Suppressor macrophage treated with lipopolysaccharide for 1 hour (primary cell): ENCODE results near the gene ETV6.

Source experiments
- DNase-seq, 3 donors: peaks; one replicate each; pipeline ENCODE4 v3.0.0-alpha.2; 2020 to 2022

The ETV6 gene

GRCh38 chr12:11759899-11760298, 110.4 kb downstream of the ETV6 start:
- DNase-seq: peak; percentile 75 to 92 (median 86)

GRCh38 chr12:11761869-11762567, 112.5 kb downstream of the ETV6 start:
- no peak for DNase-seq

DNA sequence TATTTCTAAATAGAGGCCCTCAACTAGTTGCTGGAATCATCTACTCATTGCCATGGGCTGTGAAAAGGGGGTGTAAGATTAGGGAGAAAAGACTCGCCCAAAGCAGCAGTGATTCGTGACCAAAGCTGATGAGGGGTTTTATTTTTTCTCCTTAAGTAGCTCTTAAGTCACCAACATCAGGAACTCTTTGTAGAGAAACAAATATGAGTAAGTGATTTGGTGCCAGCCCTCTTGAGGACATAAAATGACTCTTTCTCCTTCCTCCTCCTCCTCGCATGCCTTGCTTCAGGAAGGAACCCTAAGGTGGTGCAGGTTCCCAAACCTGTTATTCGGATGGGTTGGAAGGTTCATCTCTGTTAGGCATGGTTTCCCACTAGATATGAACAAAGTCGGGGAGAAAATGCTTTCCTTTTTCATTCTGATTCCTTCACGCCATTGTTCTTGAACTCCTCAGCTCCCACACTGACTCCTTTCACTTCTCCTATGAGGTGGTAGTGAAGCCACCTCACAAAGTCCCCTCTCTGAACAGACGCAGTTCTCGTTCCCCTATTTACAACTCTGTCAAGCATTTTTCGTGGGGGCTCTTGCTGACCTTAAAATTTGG, 113.4 kb downstream of the ETV6 start:
- DNase-seq: peak; percentile 61 to 87 (median 72)

GRCh38 chr12:11763760-11764520, 114.5 kb downstream of the ETV6 start:
- peak in 1 of 3 donors; percentile 56 for DNase-seq

GRCh38 chr12:11764837-11765236, 115.4 kb downstream of the ETV6 start:
- DNase-seq: no peak

DNA sequence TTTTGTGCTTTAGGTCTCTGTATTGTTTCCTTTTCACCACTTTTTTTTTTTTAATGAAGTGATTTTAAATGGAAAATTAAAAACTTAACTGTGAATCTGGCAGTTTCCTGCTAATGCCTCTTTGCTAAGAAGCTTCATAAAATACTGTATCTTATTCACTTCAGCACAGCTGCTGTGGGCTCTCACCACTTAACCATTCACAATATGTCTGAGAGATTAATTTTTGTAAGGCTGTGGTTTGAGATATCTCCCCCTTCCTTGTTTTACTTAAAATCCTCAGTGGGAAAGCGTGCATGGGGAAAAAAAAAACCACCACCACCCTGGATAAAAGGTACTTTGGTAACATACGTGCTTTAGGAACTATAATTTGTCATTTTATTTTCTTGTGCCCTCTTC, 115.9 kb downstream of the ETV6 start:
- DNase-seq: no peak

GRCh38 chr12:11765817-11766794, 116.6 kb downstream of the ETV6 start:
- DNase-seq: peak; percentile 89 to 99 (median 97)

DNA sequence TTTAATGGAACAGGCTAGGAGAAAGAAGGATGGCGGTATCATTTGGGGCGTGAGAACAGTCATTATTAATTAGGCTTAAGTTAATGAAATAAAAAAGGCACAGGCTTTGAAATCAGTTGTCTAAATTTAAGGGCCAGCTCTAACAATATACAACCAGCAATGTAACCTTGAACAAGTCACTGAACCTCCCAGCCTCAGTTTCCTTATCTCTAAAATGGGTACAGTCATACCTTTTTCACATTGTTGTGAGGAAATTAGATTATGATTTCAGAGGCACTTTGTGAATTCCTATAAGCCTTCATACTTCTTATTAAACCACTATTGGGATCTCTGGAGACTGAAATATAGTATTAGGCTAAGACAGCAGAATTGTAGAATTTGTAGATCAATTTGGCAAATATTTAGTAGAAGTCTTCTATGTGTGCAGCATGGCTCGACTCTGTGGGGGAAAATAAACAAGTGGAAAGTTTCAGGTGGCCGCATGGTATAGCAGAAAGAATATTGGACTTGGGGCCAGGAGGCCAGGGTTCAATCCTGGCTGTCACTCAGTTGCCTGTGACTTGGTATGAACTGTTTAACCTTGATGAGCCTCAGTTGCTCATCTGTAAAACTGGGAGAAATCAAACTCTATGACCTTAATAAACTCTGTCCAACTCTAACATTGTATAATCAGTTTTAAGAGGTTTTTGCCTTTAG, 117.7 kb downstream of the ETV6 start:
- no peak for DNase-seq

- DNase-seq: peak in 1 of 3 donors; percentile 39
These were observed 118.3 kb downstream of the ETV6 start for GRCh38 chr12:11767798-11768197.

DNA sequence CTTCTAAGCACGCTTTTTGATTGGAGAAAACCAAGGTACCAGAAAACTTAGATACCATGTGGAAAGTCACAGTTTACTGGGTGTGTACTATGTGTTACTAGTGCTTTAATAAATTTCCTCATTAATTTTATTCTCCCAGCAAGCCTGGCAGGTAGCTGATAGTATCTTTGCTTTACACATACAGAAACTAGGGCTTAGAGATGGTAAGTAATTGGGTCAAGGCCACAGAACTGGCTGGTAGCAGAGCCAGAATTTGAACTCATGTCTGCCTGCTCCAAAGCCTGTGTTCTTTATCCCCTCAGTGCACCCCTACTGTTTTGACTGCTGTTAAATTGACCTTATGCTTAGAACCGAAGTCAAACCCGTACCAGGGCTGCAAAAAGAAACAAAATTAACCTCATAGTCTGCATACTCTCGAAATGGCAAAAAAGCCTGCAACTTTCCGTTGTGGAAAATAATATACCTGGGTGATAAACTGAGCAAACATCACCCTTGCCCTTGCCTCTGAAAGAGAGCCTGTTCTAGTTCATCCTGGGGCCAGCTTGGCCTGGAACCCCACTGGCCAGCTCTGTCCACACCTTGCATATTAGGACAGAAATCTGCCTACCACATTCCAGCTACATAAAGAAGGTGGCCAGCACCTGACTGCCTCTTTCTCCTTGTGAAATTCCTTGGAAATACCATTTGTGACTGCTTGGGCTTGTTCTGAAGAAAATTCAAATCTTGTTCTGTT, 118.9 kb downstream of the ETV6 start:
- DNase-seq: no peak

GRCh38 chr12:11769723-11770514, 120.4 kb downstream of the ETV6 start:
- DNase-seq: peak in 1 of 3 donors; percentile 43

DNA sequence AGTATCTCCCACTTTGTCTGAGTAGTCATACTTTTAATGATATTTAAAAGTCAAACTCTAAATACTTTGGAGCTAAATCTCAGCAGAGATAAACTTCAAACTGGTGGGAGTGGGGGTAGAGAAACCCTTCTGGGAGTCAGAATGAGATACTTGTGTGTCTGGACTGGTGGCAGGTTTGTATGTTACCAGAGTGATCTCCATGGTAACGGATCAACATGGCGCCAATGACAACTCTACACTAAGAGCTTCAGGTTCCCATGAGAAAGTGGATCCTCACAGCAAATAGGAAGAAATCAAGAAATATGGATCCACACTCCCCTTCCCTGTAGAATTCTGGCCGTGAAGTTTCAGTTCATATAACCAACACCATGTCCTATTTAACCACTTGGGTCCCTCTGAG, 121.9 kb downstream of the ETV6 start:
- DNase-seq: no peak

DNA sequence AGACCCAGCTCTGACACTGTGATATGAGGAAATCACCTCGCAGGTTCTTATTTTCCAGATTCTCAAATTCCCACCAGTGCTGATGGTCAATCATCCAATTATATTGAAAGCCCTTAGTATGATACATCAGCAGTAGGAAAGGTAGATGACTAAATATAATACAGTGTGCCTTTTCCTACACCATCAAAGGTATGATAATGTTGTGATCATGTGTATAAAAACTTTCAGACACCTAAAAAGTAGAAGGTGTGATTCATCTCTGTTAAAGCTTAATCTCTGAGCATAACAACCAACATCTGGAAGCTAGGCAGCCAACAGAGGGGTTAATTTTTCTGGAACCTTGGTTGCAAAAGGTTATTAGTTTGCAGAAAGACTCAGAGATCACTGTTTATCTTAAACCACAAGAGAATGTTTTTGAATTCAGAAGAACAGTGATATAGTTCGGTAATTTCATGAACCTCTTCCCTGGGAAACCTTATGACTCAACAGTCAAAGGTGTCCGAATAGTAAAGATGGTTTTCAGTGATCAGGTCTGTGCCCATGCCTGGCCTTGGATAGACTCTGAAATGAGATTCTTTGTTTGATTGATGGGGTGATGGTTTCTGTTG, 122.5 kb downstream of the ETV6 start:
- DNase-seq: no peak

DNA sequence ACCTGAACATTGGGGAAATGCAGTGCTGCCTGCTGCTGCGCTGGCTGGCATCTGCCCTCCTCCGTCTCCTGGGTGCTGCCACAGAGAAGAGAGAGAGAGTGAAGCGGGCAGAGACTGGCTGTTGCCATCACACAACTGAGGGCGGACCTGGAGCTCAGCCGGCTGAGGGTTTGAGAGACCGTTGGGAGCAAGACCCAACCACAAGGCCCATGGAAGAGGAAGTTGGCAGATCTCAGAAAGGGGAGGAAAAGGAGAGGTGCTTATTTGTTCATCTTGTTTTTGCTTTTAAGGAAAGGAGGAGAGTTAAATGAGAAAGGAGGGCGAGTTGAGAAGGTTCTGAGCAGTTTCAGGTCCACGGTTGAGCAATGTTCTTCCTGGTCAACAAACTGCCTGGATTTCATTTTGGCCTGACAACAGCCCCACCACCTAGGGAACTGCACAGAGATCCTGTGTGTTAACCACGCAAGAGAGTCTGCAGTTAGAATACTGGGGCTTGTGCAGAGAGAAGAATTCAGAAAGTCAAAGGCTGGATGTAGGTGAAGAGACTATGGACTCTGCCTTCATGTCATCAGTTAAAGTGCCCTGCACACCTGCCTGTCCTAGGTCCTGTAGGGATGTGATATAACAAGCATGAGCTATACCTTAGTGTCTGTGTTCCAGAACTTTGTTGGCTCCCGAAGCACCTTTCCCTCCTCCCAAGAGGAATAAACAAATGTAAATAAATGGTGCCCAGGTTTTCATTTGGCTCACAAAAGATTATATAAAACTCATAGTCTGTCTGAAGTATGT, 124.6 kb downstream of the ETV6 start:
- DNase-seq: peak in 2 of 3 donors; percentile 38 to 42

DNA sequence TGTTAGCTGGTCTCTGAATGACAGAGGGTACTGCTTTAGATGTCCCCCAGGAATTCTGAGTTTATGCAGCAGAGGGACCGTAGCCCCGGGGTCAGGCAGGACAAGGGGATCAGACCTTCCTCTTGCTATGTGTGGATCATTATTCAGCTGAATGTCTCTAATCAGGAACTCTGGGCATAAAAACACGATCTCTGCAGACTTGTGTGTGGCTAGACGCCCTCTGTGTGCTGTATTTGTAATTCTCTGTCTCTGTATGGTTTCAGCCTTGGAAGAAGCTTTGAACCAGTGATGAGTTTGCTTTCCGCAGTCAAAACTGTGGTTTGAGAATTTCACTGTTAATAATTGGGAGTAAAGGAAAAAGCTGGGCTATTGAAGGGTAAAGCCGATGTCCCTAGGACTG, 125.3 kb downstream of the ETV6 start:
- DNase-seq: no peak

DNA sequence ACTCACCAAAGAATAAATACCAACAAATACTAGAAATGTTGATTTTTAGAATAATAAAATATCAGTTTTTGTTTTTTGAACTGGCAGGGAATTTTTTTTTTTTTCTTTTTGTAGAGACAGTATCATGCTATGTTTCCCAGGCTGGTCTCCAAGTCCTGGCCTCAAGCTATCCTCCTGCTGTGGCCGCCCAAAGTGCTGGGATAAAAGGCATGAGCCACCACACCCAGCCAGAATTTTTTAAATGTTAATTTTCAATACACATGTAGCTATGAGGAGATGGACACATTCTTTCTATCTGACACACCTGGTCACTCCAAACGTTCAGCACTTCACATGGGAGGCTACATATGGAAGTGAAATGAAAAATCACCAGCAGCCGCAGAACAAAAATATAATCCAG, 126.8 kb downstream of the ETV6 start:
- DNase-seq: no peak

GRCh38 chr12:11777451-11777850, 128.0 kb downstream of the ETV6 start:
- DNase-seq: no peak

GRCh38 chr12:11777962-11778361, 128.5 kb downstream of the ETV6 start:
- peak; percentile 40 to 58 (median 43) for DNase-seq
